Skin of body (tissue), 2 donors: Measurements from ENCODE around the gene FOXG1. TPM values are rescaled to one million over a fixed set of nuclear protein-coding genes. Genes with fewer than 3 reads are reported as not detected.

Experiments used
- DNase-seq: peaks from one replicate; lab custom pipeline; 2025; lab: John Stamatoyannopoulos, UW
- total RNA-seq: library from RNA; depleted of rRNA; stranded (reverse); fragments of >200 nt; gene quantifications from one replicate; pipeline ENCODE4 v1.2.3, GENCODE V29; 2014

FOXG1 gene
- total RNA-seq, 1 donor from 2014 or later = not detected

DNA sequence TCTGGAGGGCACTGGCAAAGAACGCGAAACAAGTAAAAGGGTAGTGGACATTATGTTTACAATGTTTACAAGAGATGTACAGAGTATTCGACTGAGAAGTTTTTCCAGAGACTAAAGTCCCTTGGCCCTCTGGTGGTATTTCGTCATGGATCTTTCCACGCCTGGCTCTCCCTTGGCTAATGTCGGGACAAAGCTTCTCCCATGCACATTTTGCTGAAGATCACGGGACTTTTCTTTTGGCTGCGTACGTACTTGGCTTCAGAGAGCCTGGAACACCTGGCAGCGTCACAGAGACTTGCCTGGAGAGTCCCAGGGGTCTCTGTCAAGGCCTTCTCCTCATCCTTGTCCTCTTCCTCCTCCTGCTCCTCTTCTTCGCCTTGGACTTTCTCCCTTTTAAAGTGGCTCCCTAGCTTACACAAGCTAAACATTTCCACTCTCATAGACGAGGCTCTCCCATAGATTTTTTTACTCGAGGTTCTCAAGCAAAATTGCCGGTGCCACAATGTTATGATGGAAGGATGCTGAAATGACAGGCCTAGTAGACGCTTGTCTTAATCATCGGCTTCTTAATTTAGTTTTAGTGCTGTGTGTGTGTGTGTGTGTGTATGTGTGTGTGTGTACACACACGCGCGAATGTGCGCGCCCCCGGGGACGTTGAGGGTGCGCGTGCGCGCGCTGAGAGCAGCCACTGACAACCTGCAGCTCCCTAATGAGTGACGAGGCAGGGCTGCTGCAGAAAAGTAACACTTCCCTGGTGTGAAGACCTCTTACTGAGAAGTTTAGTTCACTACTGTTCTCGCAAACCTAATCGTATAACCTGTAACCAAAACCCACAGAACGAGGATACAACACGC is 4.9 kb upstream of the FOXG1 start:
- no peak for DNase-seq

GRCh38 chr14:28762303-28762954 is 4.2 kb upstream of the FOXG1 start:
- no peak for DNase-seq

DNA sequence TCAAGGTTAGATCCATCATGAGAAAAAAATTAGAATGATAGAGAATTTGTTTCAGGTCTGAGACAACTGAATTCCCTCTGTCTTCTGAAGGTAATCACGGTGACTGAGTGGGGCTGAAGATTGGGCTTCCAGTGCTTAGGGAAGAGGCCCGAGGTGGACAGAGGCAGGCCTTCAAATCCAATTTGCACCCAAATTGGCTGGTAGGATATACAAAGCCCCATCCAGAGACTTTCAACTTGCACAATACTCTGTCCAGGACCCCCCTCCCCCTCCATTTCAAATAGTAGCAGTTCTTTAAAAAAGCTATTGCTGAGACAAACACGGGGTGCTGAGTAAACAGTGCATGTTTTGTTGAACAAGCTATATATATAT is 3.6 kb upstream of the FOXG1 start:
- DNase-seq = no peak

DNA sequence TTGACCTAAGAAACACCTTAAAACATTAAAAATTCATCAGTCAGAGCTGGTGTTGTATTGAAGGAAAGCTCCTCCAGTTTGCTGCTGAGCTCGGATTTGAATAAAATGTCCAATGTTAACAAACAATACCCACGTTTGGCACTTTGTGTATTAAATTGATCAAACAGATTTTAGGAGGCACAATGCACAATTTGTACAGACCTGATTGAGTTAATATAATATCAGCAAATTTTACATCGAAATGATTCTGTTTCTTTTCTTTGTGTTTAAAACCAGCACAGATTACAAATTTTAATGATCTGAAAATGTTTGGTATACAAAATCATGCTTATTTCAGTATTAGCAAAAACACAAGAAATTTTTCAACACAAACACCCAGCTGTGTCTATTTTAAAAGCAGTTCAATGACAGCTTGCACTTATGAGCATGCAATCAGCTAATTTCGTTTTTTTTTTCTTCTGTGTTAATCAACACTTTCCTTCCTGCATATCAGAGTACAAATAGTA is 2.8 kb upstream of the FOXG1 start:
- DNase-seq = no peak

GRCh38 chr14:28764257-28765160 is 2.1 kb upstream of the FOXG1 start:
- DNase-seq = no peak

- no peak for DNase-seq
These were observed 1.3 kb upstream of the FOXG1 start for GRCh38 chr14:28765169-28765830.

DNA sequence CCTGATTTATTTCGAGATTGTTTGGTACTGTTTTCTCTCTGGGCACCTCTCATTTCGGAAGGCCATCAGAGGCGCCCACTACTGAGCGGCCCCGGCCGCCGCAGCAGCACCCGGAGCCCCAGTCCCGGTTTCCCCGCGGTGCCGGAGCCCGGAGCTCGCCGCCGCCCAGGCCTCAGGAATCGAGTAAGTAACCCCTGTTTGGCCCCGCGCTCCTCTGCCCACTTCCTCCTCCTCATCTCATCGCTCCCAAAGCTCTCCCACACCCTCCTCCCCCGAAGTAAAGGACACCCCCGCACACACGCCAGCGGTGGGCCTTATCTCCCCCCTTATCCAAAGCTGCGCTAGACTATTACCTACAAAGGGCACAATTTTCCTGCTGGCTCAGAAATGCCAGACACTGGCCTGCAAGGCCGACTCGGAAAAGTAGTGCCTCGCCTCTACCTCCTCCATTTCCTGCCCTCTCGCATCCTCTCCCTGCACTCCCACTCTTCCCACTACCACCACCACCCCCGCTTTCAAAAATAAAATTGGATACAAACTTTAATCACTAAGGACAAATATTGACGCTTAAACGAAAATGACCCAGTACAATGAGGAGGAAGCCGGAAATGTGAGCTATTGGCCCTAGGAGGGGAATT is 637 bp upstream of the FOXG1 start:
- DNase-seq = no peak

DNA sequence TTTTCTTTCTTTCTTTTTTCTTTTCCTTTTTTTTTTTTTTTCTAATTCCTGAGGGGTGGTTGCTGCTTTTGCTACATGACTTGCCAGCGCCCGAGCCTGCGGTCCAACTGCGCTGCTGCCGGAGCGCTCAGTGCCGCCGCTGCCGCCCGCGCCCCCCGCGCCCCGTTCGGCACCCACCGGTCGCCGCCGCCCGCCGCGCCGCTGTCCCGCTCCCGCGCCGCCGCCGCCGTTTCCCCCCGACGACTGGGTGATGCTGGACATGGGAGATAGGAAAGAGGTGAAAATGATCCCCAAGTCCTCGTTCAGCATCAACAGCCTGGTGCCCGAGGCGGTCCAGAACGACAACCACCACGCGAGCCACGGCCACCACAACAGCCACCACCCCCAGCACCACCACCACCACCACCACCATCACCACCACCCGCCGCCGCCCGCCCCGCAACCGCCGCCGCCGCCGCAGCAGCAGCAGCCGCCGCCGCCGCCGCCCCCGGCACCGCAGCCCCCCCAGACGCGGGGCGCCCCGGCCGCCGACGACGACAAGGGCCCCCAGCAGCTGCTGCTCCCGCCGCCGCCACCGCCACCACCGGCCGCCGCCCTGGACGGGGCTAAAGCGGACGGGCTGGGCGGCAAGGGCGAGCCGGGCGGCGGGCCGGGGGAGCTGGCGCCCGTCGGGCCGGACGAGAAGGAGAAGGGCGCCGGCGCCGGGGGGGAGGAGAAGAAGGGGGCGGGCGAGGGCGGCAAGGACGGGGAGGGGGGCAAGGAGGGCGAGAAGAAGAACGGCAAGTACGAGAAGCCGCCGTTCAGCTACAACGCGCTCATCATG is 654 bp downstream of the FOXG1 start:
- DNase-seq = no peak

DNA sequence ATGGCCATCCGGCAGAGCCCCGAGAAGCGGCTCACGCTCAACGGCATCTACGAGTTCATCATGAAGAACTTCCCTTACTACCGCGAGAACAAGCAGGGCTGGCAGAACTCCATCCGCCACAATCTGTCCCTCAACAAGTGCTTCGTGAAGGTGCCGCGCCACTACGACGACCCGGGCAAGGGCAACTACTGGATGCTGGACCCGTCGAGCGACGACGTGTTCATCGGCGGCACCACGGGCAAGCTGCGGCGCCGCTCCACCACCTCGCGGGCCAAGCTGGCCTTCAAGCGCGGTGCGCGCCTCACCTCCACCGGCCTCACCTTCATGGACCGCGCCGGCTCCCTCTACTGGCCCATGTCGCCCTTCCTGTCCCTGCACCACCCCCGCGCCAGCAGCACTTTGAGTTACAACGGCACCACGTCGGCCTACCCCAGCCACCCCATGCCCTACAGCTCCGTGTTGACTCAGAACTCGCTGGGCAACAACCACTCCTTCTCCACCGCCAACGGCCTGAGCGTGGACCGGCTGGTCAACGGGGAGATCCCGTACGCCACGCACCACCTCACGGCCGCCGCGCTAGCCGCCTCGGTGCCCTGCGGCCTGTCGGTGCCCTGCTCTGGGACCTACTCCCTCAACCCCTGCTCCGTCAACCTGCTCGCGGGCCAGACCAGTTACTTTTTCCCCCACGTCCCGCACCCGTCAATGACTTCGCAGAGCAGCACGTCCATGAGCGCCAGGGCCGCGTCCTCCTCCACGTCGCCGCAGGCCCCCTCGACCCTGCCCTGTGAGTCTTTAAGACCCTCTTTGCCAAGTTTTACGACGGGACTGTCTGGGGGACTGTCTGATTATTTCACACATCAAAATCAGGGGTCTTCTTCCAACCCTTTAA is 1.5 kb downstream of the FOXG1 start:
- DNase-seq = no peak

DNA sequence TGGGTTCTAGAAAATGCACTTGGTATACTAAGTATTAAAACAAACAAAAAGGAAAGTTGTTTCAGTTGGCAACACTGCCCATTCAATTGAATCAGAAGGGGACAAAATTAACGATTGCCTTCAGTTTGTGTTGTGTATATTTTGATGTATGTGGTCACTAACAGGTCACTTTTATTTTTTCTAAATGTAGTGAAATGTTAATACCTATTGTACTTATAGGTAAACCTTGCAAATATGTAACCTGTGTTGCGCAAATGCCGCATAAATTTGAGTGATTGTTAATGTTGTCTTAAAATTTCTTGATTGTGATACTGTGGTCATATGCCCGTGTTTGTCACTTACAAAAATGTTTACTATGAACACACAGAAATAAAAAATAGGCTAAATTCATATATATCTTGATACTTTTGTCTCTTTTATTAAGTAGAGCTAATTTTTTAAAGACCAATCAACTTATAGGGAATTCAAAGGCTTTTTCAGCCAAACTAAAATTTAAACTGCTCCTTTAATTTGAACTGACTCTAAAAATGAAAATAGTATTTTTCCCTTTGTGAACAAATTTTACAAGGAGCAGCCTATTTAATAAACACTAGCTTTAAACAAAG is 2.8 kb downstream of the FOXG1 start:
- no peak for DNase-seq

GRCh38 chr14:28770061-28770460 is 3.5 kb downstream of the FOXG1 start:
- no peak for DNase-seq

GRCh38 chr14:28770630-28771029 is 4.0 kb downstream of the FOXG1 start:
- no peak for DNase-seq

DNA sequence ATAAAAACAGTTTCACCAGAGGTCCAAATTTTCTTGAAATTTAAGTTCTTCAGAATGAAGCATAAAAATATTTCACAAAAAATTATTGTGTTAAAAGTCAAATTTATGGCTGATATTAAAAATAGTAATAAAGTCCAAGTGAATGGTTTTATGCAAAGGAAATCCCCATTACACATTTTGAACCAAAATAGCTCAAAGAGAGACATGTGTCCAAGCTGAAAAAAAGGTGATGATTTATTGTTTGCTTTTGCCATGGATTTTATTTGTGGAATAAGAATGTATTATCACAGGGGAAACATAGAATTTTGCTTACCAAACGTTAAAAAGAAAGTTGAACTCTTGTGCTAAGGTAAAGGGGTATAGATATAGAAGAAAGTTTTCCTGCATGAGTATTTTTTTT is 4.6 kb downstream of the FOXG1 start:
- no peak for DNase-seq

DNA sequence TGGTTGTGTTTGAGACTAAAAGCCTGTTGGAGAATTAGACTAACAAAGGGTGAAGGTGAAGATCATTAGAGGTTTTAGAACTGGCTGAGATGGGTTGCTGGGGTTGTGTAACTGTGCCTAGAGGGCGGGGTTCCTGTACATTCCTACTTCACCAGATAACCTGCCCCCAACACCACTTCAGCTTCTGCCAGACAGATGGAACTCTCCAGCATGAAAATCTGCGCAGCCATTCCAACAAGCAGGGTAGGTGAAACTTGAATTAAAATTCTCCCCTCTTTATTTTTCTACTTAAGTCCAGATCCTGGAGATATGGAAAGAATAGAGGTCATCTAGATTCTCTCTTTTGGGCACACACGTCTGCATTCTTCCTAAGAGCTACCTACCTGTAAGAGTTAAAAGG is 6.0 kb downstream of the FOXG1 start:
- no peak for DNase-seq

DNA sequence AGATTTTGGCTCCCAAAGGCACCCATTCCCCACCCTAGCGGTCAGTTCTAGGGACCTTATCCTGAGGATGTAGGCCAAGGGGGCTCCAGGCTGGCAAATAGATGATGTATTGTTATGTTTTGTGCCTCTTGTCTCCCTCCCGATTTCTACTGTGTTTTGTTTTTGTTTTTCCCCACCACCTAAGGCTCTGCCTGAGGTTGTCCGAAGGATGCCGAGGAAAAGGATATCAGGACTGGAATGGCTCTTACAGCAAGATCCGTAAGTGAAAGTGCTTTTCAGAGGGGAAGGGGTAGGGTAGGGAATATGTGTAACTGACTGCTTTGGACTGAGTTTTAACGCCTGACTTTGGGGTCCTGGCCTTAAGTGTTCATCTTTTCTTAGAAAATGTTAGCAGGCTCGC is 6.6 kb downstream of the FOXG1 start:
- DNase-seq = no peak

DNA sequence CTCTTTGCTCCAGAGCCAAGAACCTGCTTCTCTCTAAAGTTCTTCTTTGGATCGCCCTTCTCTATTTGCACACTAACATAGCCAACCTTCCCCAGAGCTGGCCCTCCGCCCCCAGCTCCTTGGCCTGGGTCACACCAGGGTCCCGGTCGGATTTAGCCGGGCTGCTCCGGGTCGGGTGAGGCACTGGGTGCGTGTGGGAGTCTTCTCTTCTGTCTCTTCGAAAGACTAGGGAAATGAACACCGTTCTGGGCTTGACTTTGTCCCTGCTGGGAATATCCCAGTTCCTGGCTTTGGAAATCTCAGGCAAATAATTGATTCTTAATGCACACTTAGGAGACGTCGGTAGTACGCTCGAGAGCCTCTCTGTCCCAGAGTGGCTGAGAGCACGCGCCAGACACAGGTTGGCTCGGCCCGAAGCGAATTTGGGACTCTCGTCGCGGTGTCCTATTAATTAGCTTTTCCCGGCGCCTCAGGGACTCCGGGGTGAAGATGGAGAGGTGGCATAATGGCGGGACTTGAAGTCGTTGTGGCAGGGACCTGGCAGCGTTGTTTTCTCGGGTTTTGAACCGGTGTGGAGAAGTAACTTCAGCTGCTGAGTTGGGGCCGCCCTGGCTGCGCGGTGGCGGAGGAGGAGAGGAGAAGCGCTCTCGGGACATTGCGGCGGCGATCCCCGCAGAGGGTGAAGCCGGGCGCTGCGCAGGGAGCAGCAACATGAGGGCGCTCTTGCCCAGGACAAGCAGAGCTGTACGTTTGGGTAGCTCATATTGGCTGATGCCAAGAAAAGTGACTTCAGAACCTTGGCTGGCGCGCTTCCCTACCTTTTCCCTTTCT is 7.5 kb downstream of the FOXG1 start:
- no peak for DNase-seq
